ENCODE measurements around the gene CHD3.
"Not testable (repeated sequence)": the region's sequence is repeated elsewhere in the genome, so short reads cannot be mapped to it uniquely, and the experiment has no call there.

CHD3 gene

GRCh38 chr17:7931709-7932482 is 43.3 kb downstream of the CHD3 start, which contains the start of the genes CNTROB and TRAPPC1:
Gene CNTROB (plus strand): TSS chr17:7932206. CDS start chr17:7933080, 874 bp downstream.
Gene TRAPPC1 (minus strand): TSS chr17:7931946. CDS start chr17:7931829, 117 bp downstream.
- peak; percentile 98 for DNase-seq (ENCODE audit: low read depth, low spot score)

DNA sequence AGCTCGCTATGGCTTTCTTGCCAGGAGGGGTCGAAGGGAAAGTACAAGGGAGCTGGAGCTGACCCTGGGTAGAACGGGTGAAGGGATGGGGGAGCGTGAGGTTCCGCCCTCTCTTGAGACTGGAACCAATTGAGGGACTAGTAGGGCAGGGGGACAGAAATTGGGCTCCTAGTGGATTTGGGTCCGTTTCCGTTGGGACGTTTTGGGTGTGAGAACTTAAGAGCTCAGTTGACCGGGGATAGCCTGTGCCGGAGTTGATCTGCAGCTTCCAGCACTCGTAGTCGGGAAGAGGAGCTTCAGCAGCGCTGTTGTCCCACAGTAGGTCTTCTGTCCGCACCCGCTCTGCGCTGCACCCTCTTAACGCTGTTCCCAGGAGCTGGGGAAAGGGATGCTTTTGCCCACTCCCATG is 43.9 kb downstream of the CHD3 start:
- peak; percentile 52 for DNase-seq (ENCODE audit: low read depth, low spot score)

- DNase-seq (ENCODE audit: low read depth, low spot score), result peak; percentile 80
Measured at GRCh38 chr17:7932949-7933348, 44.4 kb downstream of the CHD3 start.

- no peak for DNase-seq (ENCODE audit: low read depth, low spot score)
Measured at GRCh38 chr17:7935859-7936258, 47.3 kb downstream of the CHD3 start.

DNA sequence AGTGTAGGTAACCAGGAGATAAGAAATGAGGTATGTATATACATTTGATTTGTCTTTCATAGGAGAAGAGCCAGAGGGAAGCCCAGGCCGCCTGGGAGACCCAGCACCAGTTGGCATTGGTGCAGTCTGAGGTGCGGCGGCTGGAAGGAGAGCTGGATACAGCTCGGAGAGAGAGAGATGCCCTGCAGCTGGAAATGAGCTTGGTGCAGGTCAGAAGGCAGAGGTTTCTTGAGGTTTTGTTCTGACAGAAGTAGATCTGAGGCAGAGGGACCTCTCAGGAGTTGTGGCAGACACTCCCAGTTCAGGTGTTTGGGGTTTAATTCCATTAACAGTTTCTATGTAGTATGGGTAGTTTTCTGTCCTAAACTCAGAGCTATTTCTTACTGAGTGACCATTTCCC is 51.4 kb downstream of the CHD3 start:
- DNase-seq (ENCODE audit: low read depth, low spot score), result no peak

DNA sequence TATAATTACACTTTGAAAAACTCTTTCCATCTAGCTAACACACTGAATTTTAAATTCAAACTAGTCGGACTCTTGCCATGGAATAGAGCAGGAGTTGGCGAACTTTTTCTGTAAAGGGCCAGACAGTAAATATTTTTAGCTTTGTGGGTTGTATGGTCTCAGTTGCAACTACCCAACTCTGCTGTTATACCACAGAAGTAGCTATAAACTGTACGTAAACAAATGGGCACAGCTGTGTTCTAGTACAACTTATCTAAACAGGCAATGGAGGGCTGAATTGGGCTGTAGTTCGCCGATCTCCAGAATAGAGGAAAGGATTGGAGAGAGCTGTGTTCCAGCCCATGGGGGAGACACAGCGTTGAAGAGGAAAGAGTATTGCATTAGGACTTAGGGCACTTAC is 52.2 kb downstream of the CHD3 start:
- DNase-seq (ENCODE audit: low read depth, low spot score), result no peak

- DNase-seq (ENCODE audit: low read depth, low spot score), result no peak
Measured at GRCh38 chr17:7943291-7943690, 54.7 kb downstream of the CHD3 start.

- no peak for DNase-seq (ENCODE audit: low read depth, low spot score)
Measured at GRCh38 chr17:7944326-7944725, 55.7 kb downstream of the CHD3 start.

GRCh38 chr17:7945651-7946050 is 57.1 kb downstream of the CHD3 start:
- DNase-seq (ENCODE audit: low read depth, low spot score), result no peak

DNA sequence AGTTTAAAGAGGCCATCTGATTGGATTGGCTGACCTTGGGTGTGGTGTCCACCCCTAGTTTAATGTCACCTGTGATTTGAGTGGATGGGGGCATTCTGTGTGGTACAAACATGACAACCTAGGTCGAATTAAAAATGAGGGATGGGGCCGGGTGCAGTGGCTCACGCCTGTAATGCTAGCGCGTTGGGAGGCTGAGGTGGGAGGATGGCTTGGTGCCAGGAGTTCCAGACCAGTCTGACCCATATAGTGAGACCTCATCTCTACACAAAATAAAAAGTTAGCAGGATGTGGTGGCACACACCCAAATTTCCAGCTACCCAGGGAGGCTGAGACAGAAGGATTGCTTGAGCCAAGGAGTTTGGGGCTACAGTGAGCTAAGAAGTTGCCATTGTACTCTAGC is 57.9 kb downstream of the CHD3 start:
- no peak for DNase-seq (ENCODE audit: low read depth, low spot score)

GRCh38 chr17:7947651-7948050 is 59.1 kb downstream of the CHD3 start:
- no peak for DNase-seq (ENCODE audit: low read depth, low spot score)

GRCh38 chr17:7950578-7950977 is 62.0 kb downstream of the CHD3 start:
- no peak for DNase-seq (ENCODE audit: low read depth, low spot score)

DNA sequence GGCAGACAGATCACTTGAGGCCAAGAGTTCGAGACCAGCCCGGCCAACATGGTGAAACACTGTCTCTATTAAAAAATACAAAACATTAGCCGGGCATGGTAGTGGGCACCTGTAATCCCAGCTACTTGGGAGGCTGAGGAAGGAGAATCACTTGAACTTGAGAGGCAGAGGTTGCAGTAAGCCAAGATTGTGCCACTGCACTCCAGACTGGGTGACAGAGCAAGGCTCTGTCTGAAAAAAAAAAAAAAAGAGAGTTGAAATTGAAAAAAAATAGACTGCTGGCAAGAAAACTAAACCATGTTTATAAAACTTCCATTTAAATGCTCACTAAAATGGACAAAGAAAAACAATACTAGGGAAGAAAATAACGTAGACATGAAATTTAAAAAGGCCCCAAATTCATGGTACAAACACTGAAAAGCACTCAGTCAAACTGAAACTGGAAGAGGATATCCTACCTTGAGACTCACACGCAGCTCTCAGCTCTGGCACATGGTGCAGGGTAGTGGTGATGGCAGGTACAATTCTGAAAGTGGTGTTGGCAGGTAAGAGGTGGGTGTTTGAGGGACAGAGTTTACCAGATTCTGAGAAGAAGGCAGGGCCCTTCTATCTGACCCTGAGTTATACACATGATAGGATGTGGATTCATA is 62.7 kb downstream of the CHD3 start:
- no peak for DNase-seq (ENCODE audit: low read depth, low spot score)

- not testable (repeated sequence) for DNase-seq (ENCODE audit: low read depth, low spot score)
Measured at GRCh38 chr17:7953266-7953665, 64.7 kb downstream of the CHD3 start.

DNA sequence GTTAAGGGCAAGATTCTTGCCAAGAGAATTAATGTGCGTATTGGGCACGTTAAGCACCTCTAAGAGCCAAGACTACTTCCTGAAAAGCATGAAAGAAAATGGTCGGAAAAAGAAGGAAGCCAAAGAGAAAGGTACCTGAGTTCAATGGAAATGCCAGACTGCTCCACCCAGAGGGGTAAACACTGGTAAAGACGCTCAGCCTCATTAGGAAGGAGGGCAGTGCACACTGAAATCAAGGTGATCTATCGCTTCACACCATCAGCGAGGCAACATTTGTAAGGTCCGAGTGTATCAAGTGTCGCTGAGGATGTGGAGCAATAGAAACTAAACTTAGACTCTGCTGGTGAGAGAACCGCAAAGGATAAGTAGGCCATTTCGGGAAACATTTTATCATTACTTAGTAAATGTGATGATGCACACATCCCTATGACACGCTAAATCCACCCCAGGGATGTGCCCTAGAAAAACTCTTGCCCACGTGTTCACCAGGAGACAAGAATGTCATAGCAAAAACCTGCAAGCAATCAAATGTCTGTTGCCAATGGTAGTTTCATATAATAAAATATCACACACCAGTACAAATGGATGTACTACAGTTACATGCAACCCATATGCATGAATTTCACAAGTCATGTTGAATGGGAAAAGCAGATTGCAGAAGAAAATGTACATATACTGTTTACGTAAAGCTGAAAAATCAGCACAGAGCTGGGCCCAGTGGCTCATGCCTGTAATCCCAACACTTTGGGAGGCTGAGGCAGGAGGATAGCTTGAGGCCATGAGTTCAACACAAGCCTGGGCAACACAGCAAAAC is 67.0 kb downstream of the CHD3 start:
- DNase-seq (ENCODE audit: low read depth, low spot score), result no peak

- peak; percentile 16 for DNase-seq (ENCODE audit: low read depth, low spot score)
Measured at GRCh38 chr17:7956228-7956965, 67.8 kb downstream of the CHD3 start.

- no peak for DNase-seq (ENCODE audit: low read depth, low spot score)
Measured at GRCh38 chr17:7959503-7960253, 71.1 kb downstream of the CHD3 start.

- no peak for DNase-seq (ENCODE audit: low read depth, low spot score)
Measured at GRCh38 chr17:7961421-7961820, 72.8 kb downstream of the CHD3 start.

Measured in ELF-1 (cell line).